Caco-2 (cell line): ENCODE results near the gene FBN2. TPM values are rescaled to one million over a fixed set of nuclear protein-coding genes. Genes with fewer than 3 reads are reported as not detected.

Source experiments
- BruUV-seq: library from RNA; stranded (reverse); fragments of 400-500 nt; replicated peaks from 2 replicates; lab custom pipeline; 2021; lab: Mats Ljungman, UMichigan
- CTCF ChIA-PET: fragments of 300-600 bp; sonication (Branson Sonifier 250); formaldehyde crosslinking; loops from one replicate; lab custom pipeline; 2022; ENCODE audit warnings: antibody characterized with exemption; lab: Charles Lee
- POLR2A ChIA-PET: fragments of 300-600 bp; sonication (Branson Sonifier 250); formaldehyde crosslinking; loops from one replicate; lab custom pipeline; 2022; ENCODE audit warnings: antibody characterized with exemption; lab: Charles Lee
- DNase-seq, 2 experiments: peaks; one replicate each; pipeline versions ENCODE4 v3.0.0 to v3.0.0-alpha.2; 2020 to 2022
- H3K27me3 ChIP-seq: replicated peaks from 2 replicates; pipeline ENCODE4 v1.6.0; 2011; ENCODE audit warnings: low read length; ENCODE audit not compliant: control insufficient read depth, insufficient read depth
- H3K36me3 ChIP-seq: 2 replicates; pipeline ENCODE4 v1.5.1; 2011; ENCODE audit warnings: low read length; ENCODE audit not compliant: control insufficient read depth, insufficient read depth
- H3K4me1 ChIP-seq: fragments of 250-450 bp; sonication (Bioruptor Pico); 2 replicates; pipeline ENCODE4 v1.5.1; 2020; ENCODE audit warnings: mild to moderate bottlenecking
- H3K4me3 ChIP-seq: 2 replicates; pipeline ENCODE4 v1.5.1; 2011; ENCODE audit warnings: low read depth, mild to moderate bottlenecking, control low read depth, low read length
- H3K9me3 ChIP-seq: fragments of 250-450 bp; sonication (Bioruptor Pico); 2 replicates; pipeline ENCODE4 v1.5.1; 2020; ENCODE audit warnings: mild to moderate bottlenecking, moderate library complexity
- H3K27ac Mint-ChIP-seq: one replicate; pipeline ENCODE4 v1.8.0; 2022; ENCODE audit warnings: mixed read lengths; ENCODE audit not compliant: unreplicated experiment
- H3K27me3 Mint-ChIP-seq: one replicate; pipeline ENCODE4 v1.8.0; 2022; ENCODE audit warnings: mixed read lengths; ENCODE audit not compliant: insufficient read depth, unreplicated experiment
- H3K36me3 Mint-ChIP-seq: one replicate; pipeline ENCODE4 v1.8.0; 2022; ENCODE audit warnings: mild to moderate bottlenecking, mixed read lengths; ENCODE audit not compliant: insufficient read depth, unreplicated experiment
- H3K4me1 Mint-ChIP-seq: one replicate; pipeline ENCODE4 v1.8.0; 2022; ENCODE audit warnings: low read depth, mixed read lengths; ENCODE audit not compliant: unreplicated experiment
- H3K4me3 Mint-ChIP-seq: one replicate; pipeline ENCODE4 v1.8.0; 2022; ENCODE audit warnings: mild to moderate bottlenecking, moderate library complexity, mixed read lengths; ENCODE audit not compliant: unreplicated experiment
- H3K9me3 Mint-ChIP-seq: one replicate; pipeline ENCODE4 v1.8.0; 2022; ENCODE audit warnings: mixed read lengths; ENCODE audit not compliant: unreplicated experiment
- CTCF ChIP-seq, 2 experiments: fragments of 200-600 bp in 1 of 2; IDR thresholded peaks; 1 replicate in 1 of 2; 2 replicates in 1 of 2; pipeline versions ENCODE4 v1.5.1 to v1.8.0; 2011 to 2022; ENCODE audit warnings: antibody characterized with exemption in 1 of 2, control low read depth in 1 of 2, inconsistent platforms in 1 of 2, low read depth in 1 of 2, low read length in 1 of 2, mild to moderate bottlenecking in 1 of 2, moderate library complexity in 1 of 2; ENCODE audit not compliant: insufficient read depth in 1 of 2, severe bottlenecking in 1 of 2, unreplicated experiment in 1 of 2
- intact Hi-C: fragments of 100-400 bp; cut with micrococcal nuclease; formaldehyde crosslinking; loops from one replicate; pipeline ENCODE4 v1.10.0; 2022; ENCODE audit not compliant: unreplicated experiment
- total RNA-seq: library from RNA; stranded (reverse); gene quantifications from 2 replicates; pipeline ENCODE4 v1.2.3, GENCODE V29; 2022

The FBN2 gene
- total RNA-seq, 1 experiment from 2014 or later = 0.09 TPM

GRCh38 chr5:128472919-128473318 is 65.1 kb downstream of the FBN2 start:
- Mint-ChIP-seq H3K9me3 (peaks cover 16% of the 10 kb centered on the region), H3K36me3 (no peaks in the 10 kb centered on the region), H3K4me3 (no peak overlapping the region), H3K27ac (no peak overlapping the region), H3K4me1 (peaks cover 9% of the 10 kb centered on the region), H3K27me3 (no peaks in the 10 kb centered on the region)
- Histone ChIP-seq H3K4me3 (no peak overlapping the region), H3K36me3 (no peaks in the 10 kb centered on the region), H3K4me1 (peaks cover 18% of the 10 kb centered on the region), H3K9me3 (no peaks in the 10 kb centered on the region), H3K27me3 (no peaks in the 10 kb centered on the region)
- ChIA-PET CTCF (no interaction called here), POLR2A (no interaction called here)
- no TSS peak for BruUV-seq
- TF ChIP-seq CTCF (IDR thresholded peaks at IDR 0.05; ENCODE audit: insufficient read depth in 1 of 2, low read depth in 1 of 2, low read length in 1 of 2, severe bottlenecking in 1 of 2, unreplicated experiment in 1 of 2) = no peak
- intact Hi-C loops = no loop called here
- no peak for DNase-seq

GRCh38 chr5:128472036-128472435 is 66.0 kb downstream of the FBN2 start:
- Histone ChIP-seq H3K9me3 (no peaks in the 10 kb centered on the region), H3K27me3 (no peaks in the 10 kb centered on the region), H3K4me1 (peaks cover 18% of the 10 kb centered on the region), H3K36me3 (no peaks in the 10 kb centered on the region), H3K4me3 (no peak overlapping the region)
- no peaks in the 10 kb centered on the region for H3K27me3 Mint-ChIP-seq
- H3K9me3 Mint-ChIP-seq = peaks cover 16% of the 10 kb centered on the region
- ChIA-PET POLR2A (no interaction called here), CTCF (no interaction called here)
- intact Hi-C loops = no loop called here
- no peak overlapping the region for H3K27ac Mint-ChIP-seq
- no peak overlapping the region for H3K4me3 Mint-ChIP-seq
- BruUV-seq = no TSS peak
- DNase-seq = no peak
- TF ChIP-seq CTCF (IDR thresholded peaks at IDR 0.05; ENCODE audit: insufficient read depth in 1 of 2, low read depth in 1 of 2, low read length in 1 of 2, severe bottlenecking in 1 of 2, unreplicated experiment in 1 of 2) = no peak
- H3K36me3 Mint-ChIP-seq = no peaks in the 10 kb centered on the region
- peaks cover 9% of the 10 kb centered on the region for H3K4me1 Mint-ChIP-seq

GRCh38 chr5:128470663-128471062 is 67.4 kb downstream of the FBN2 start:
- no peak overlapping the region for H3K4me3 ChIP-seq
- Mint-ChIP-seq H3K27me3 (no peaks in the 10 kb centered on the region), H3K4me1 (peaks cover 9% of the 10 kb centered on the region), H3K4me3 (no peak overlapping the region), H3K9me3 (peaks cover 16% of the 10 kb centered on the region), H3K36me3 (no peaks in the 10 kb centered on the region), H3K27ac (no peak overlapping the region)
- no peaks in the 10 kb centered on the region for H3K27me3 ChIP-seq
- intact Hi-C loops = no loop called here
- peak in 1 of 2 experiments; percentile 4 for DNase-seq
- ChIA-PET POLR2A (no interaction called here), CTCF (no interaction called here)
- TF ChIP-seq CTCF (IDR thresholded peaks at IDR 0.05; ENCODE audit: insufficient read depth in 1 of 2, low read depth in 1 of 2, low read length in 1 of 2, severe bottlenecking in 1 of 2, unreplicated experiment in 1 of 2) = no peak
- peaks cover 14% of the 10 kb centered on the region for H3K4me1 ChIP-seq
- H3K9me3 ChIP-seq = no peaks in the 10 kb centered on the region
- H3K36me3 ChIP-seq = no peaks in the 10 kb centered on the region
- BruUV-seq = no TSS peak
